Left colon (tissue), 2 donors: Measurements from ENCODE around the gene TFPI. TPM values are rescaled to one million over a fixed set of nuclear protein-coding genes. Genes with fewer than 3 reads are reported as not detected.
A peak's percentile ranks its signal among the peaks of the same experiment; 100 is the strongest.

Experiments used
- ATAC-seq: fragments of 200-7000 bp; cut with Tn5 transposase; one replicate; pipeline ENCODE4 v1.9.1; 2020; ENCODE audit warnings: mild to moderate bottlenecking, moderate library complexity
- DNase-seq, 2 donors: peaks; one replicate each; pipeline ENCODE4 v3.0.0-alpha.2; 2020
- intact Hi-C, 2 donors: fragments of 100-400 bp; cut with DNase I in 1 of 2; cut with micrococcal nuclease in 1 of 2; formaldehyde crosslinking; loops; one replicate each; pipeline versions ENCODE4 v1.11.2 to v1.14.0; 2022; cut with DNase I, micrococcal nuclease
- total RNA-seq, 2 donors: library from RNA; stranded (reverse); fragmentation: NEBNext Ultra II Directional; extraction: Animal tissue kit (Norgen Biotek cat#: 25700); gene quantifications; one replicate each; pipeline ENCODE4 v1.2.1, GENCODE V29; 2021
- donor health status: DM: no; HTN: no; CAD: no.
- donor health status: DM: yes; HTN: yes; CAD: no.

The TFPI gene
- total RNA-seq, 2 donors from 2014 or later = 19.2 to 23.2 TPM

- ATAC-seq (no peak), DNase-seq (no peak)
- intact Hi-C loops = no loop called here
These were observed 111.5 kb downstream of the TFPI start for GRCh38 chr2:187442778-187443177.

DNA sequence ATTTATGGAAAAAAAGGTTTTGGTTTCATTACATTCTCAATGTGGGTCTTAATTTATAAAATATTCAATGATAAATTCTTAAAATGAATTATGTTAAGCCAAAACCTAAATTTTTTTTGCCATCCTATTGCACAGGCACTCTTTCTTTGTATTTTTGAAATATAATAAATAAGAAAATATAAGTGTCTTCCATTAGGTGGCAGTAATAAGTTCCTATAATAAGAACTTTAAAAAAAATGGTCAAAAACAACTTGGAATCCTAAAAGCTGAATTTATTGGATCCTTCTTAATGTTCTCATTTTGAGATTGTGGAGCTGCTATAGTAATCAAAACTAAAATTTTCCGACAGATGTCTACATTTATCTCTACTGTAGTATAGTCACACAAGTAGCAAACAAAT is 111.9 kb downstream of the TFPI start:
- DNase-seq = no peak
- intact Hi-C loops = no loop called here
- no peak for ATAC-seq

- intact Hi-C loops = no loop called here
- ATAC-seq (no peak), DNase-seq (no peak)
These were observed 114.0 kb downstream of the TFPI start for GRCh38 chr2:187440101-187440675.

GRCh38 chr2:187438455-187438854 is 115.8 kb downstream of the TFPI start:
- no peak for ATAC-seq
- intact Hi-C loops = no loop called here
- DNase-seq = no peak

GRCh38 chr2:187435756-187436155 is 118.5 kb downstream of the TFPI start:
- intact Hi-C loops = no loop called here
- ATAC-seq (no peak), DNase-seq (no peak)

- DNase-seq (no peak), ATAC-seq (no peak)
- intact Hi-C loops = no loop called here
These were observed 119.2 kb downstream of the TFPI start for GRCh38 chr2:187435078-187435477.

DNA sequence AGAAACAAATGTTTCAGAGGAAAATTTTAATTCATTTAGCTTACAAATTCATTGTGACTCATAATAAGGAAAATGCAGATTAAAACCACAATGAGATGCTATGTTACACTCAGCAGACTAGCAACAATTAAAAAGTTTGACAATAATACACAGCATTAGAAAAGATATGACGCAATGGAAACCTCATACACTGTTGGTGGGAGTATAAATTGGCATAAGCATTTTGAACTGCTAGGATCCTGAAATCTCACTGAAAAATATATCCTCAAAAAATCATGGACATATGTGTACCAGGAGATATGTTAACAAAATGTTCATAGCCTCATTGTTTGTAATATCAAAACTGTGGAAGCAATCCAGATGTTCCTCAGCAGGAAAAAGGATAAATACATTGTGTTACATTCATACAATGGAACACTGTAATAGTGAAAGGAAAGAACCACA is 119.9 kb downstream of the TFPI start:
- no peak for DNase-seq
- intact Hi-C loops = no loop called here
- no peak for ATAC-seq

- intact Hi-C loops = no loop called here
- DNase-seq (no peak), ATAC-seq (no peak)
These were observed 122.3 kb downstream of the TFPI start for GRCh38 chr2:187431911-187432310.

DNA sequence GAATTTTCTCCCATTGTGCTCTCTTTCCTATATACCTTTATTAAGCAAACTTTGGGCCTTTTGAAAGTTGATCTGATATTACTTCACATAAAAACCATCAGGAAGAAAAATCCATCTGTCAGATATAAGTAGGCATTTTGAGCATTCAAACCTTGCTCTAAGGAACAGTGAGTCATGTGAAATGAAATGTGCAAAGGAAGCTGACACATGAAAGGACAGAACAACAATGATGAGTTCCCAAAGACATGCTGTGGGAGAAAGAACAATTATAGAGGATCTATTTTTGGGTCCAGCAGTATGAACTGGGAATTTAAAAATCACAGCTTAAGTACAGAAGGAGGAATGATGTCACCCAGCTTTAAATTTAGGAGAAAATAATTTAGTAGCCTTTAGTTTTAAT is 124.2 kb downstream of the TFPI start:
- intact Hi-C loops = no loop called here
- no peak for ATAC-seq
- no peak for DNase-seq

- DNase-seq (no peak), ATAC-seq (no peak)
- intact Hi-C loops = no loop called here
These were observed 130.1 kb downstream of the TFPI start for GRCh38 chr2:187424146-187424545.

- intact Hi-C loops = no loop called here
- DNase-seq (no peak), ATAC-seq (no peak)
These were observed 132.0 kb downstream of the TFPI start for GRCh38 chr2:187422282-187422681.

GRCh38 chr2:187421519-187421918 is 132.7 kb downstream of the TFPI start:
- ATAC-seq = no peak
- DNase-seq = no peak
- intact Hi-C loops = no loop called here

GRCh38 chr2:187419808-187420207 is 134.4 kb downstream of the TFPI start:
- no peak for ATAC-seq
- intact Hi-C loops = no loop called here
- no peak for DNase-seq

- DNase-seq (peak in 1 of 2 donors; percentile 18), ATAC-seq (no peak)
- intact Hi-C loops = no loop called here
These were observed 138.8 kb downstream of the TFPI start for GRCh38 chr2:187415449-187415848.

Other genes starting within 250 kb of the TFPI start
- gene CALCRL, start 106.2 kb downstream of the TFPI start, total RNA-seq = 1 to 10 TPM; 4.1 to 8.3 TPM